Fibroblast of pulmonary artery (primary cell): ENCODE data around the gene BICDL2.
"Not testable (repeated sequence)": the region's sequence is repeated elsewhere in the genome, so short reads cannot be mapped to it uniquely, and the experiment has no call there.

ENCODE experiments used
- DNase-seq: peaks from one replicate; pipeline ENCODE4 v3.0.0-alpha.2; 2010; ENCODE audit warnings: low read depth
- H3K4me3 ChIP-seq: replicated peaks from 2 replicates; pipeline ENCODE4 v1.5.1; 2011; ENCODE audit warnings: low read depth, mild to moderate bottlenecking, control low read depth, low read length, moderate library complexity
- TF ChIP-seq, protein P1 (sequence below): IDR thresholded peaks from 2 replicates; pipeline ENCODE4 v1.5.1; 2011; ENCODE audit warnings: mild to moderate bottlenecking, control low read depth, low read length, inconsistent platforms; ENCODE audit errors: missing control alignments

Gene BICDL2

DNA sequence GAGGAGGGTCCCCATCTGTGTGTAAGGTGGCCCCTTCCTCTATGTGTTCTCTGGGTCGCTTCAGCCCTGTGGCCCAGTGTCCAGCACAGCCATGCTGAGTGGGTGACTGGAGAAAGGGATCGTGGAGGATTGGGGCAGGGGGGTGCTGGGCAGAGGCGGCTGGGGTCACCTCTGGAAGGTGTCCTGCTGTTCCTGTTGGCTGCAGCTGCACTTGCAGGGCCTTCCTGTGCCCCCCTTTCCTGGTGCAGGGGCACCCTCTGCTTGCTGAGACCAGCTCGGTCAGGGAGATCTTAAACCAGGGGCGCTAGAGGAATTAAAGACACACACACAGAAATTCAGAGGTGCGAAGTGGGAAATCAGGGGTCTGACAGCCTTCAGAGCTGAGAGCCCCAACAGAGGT, 39.8 kb upstream of the BICDL2 start:
- DNase-seq: no peak
- no peak overlapping the region for H3K4me3 ChIP-seq
- TF ChIP-seq, protein P1, sequence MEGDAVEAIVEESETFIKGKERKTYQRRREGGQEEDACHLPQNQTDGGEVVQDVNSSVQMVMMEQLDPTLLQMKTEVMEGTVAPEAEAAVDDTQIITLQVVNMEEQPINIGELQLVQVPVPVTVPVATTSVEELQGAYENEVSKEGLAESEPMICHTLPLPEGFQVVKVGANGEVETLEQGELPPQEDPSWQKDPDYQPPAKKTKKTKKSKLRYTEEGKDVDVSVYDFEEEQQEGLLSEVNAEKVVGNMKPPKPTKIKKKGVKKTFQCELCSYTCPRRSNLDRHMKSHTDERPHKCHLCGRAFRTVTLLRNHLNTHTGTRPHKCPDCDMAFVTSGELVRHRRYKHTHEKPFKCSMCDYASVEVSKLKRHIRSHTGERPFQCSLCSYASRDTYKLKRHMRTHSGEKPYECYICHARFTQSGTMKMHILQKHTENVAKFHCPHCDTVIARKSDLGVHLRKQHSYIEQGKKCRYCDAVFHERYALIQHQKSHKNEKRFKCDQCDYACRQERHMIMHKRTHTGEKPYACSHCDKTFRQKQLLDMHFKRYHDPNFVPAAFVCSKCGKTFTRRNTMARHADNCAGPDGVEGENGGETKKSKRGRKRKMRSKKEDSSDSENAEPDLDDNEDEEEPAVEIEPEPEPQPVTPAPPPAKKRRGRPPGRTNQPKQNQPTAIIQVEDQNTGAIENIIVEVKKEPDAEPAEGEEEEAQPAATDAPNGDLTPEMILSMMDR: no peak

DNA sequence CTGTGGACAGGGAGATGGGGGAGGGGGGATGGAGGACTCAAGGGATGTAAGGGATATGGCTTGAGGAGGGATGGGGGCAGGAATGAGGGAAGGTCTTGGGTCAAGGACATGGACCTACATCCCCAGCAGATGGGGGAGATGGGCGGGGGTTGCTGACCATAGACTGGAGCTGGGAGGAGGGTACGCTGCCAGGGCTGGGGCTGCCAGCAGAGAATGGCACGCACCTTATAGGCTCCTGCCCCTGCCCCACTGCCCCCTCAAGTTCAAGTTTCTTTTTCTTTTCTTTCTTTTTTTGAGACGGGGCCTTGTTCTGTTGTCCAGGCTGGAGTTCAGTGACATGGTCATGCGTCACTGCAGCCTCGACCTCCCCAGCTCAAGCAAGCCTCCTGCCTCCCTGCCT, 39.2 kb upstream of the BICDL2 start:
- not testable (repeated sequence) for DNase-seq, H3K4me3 ChIP-seq

DNA sequence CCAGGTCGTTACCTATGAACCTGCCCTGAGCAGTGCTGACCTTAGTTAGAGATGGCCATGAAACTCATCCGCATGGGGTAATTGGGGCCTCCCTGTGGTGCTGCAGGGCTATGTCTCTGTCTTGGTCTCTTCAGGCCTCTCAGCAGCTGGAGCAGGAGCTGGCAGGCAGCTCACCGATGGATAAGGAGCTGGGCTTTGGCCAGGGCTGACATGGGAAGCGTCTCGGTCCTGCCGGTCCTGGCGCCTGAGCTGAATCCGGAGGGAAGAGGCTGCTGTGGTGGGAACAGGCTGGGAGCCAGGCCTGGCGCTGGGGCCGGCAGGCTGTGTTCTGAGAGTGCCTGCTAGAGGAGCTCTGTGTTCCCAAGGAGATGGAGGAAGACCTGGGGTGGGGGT, 38.8 kb upstream of the BICDL2 start:
- TF ChIP-seq, protein P1: no peak
- no peak for DNase-seq
- no peak overlapping the region for H3K4me3 ChIP-seq

DNA sequence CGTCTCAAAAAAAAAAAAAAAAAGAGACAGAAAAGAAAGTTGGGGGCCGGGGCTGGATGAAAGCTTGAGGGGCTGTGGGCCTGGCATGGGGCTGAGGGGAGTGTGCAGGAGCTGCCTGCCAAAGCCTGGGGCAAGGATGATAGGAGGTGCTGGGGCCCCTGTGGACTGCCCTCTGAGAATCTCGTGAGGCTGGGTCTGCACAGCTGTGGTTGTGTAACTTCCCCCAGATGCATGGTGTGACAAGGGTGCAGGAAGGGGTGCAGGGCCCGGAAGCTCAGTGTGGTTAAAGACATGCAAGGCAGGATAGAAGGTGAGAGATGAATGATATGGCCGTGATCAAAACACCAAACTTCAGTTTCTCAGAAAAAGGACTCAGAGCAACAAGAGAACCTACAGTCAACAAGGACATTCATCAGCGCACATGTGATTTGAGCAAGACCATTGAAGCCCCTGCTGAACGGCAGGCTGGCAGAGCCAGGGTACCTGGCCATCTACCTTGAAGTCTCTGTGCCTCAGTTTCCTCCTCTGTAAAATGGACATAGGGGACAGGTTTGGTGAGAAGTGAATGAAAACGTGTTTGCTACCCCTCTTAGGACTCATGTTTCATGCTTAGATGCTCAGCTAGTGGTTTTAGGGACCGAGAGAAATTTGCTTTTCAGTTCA, 38.2 kb upstream of the BICDL2 start:
- no peak overlapping the region for H3K4me3 ChIP-seq
- no peak for DNase-seq
- TF ChIP-seq, protein P1: no peak

DNA sequence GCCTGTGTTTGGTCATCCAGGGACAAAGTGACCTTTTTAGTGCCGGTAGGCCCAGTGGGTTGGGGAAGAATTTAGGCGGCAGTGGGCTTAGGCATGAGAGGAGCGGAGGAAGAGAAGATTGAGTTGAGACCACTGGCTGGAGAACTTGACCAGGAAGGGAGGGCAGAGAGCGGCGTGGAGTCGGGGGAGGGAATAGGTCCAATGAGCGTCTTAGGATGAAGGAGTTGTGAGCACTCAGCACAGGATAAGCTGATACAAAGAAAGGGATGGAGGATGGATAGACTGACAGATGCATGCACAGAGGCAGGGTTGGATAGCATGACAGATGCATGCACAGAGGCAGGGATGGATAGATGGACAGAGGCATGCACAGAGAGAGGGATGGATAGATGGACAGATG, 36.7 kb upstream of the BICDL2 start:
- DNase-seq: no peak
- TF ChIP-seq, protein P1: no peak
- H3K4me3 ChIP-seq: no peak overlapping the region

DNA sequence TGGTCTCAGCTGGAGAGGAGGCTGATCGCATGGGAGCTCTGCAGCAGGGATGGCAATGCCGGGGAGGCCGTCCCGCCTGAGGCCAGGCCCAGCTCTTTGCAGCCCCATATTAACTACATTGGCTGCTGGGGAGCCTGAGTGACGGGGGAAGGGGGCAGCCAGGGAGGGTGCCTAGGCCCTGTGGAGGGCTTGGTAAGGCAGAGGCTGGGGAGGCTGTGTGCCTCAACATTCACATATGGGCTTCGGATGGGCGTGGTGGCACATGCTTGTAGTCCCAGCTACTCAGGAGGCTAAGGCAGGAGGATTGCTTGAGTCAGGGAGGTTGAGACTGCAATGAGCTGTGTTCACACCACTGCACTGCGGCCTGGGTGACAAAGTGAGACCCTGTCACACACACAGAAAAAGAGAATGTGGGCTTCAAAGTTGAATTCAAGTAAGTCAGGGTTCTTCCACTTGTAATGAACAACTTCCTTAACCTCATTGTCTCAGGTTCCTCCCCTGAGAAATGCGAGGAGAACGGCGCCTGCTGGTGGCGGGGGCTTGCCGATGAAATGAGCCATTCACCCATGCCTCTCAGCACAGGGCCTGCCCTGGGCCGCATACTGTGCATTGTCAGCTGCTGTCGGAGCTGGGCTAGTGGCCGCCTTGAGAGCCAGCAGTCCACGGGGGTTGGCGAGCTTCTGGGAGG, 36.0 kb upstream of the BICDL2 start:
- DNase-seq, H3K4me3 ChIP-seq: not testable (repeated sequence)

DNA sequence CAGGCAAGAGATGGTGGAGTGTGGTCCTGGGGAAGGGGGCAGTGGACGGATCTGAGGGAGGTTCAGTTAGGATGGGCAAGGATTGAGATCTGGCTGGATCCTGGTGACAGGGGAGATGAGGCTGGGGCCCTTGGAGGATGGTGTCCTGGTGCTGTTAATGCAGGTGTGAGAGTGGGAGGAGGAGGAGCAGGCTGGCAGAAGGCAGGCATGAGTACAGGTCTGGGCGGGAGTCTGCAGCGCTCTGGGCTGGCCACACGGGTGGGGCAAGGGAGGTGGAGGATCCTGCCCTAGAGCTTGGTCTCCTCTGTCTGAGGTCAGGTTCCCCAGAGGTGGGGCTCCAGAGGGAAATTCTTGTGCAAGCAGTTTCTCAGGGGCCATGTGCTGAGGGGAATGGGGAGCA, 35.4 kb upstream of the BICDL2 start:
- H3K4me3 ChIP-seq, DNase-seq: not testable (repeated sequence)

DNA sequence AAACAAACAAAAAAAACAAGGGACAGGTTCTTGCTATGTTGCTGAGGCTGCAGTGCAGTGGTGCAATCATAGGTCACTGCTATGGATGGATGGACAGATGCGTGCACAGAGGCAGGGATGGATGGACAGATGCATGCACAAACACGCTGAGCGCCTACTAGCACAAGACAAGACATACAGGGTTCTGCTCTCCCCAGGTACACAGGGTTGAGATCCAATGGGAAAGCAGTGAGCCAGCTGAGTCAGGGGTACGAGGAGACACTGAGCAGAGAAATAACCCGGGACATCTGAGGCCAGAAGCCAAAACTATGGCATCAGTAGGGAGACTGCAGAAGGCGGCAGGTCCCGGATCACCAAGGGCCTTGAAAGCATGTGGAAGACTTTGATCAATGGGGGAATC, 34.9 kb upstream of the BICDL2 start:
- TF ChIP-seq, protein P1: no peak
- H3K4me3 ChIP-seq: no peak overlapping the region
- no peak for DNase-seq
